Measurements from ENCODE around the gene WDR12. TPM values are rescaled to one million over a fixed set of nuclear protein-coding genes. Genes with fewer than 3 reads are reported as not detected.
"Not testable (repeated sequence)": the region's sequence is repeated elsewhere in the genome, so short reads cannot be mapped to it uniquely, and the experiment has no call there.

WDR12 gene
- total and polyA plus RNA-seq, 4 donors: 9.4 to 36.1 (median 16.3) TPM

DNA sequence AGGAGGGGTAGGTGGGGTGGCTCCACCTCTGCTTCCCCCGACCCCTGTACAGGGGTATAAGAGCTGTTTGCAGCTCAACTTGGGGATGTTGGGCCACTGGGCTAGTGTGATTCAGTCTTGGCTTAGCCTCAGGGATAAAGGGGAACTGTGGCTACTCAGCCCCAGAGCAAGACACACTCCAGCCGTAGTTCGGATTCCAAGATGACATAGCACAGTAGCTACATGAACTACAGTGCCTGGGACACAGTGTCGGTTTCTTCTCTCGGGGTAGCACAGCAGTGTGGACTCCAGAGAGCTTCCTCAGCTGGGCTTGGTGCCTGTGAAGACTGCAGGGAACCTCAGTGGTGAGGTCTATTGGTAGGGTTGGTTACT is 21.7 kb upstream of the WDR12 start:
- ATAC-seq (ENCODE audit: insufficient read depth, low FRiP score): no peak
- H3K36me3 ChIP-seq (ENCODE audit: control insufficient read depth in 4 of 4, insufficient read depth in 4 of 4, low read length in 4 of 4): peaks cover 0 to 5% (median 1%) of the 10 kb centered on the region in 4 donors
- DNase-seq: no peak
- TF ChIP-seq, protein P1, sequence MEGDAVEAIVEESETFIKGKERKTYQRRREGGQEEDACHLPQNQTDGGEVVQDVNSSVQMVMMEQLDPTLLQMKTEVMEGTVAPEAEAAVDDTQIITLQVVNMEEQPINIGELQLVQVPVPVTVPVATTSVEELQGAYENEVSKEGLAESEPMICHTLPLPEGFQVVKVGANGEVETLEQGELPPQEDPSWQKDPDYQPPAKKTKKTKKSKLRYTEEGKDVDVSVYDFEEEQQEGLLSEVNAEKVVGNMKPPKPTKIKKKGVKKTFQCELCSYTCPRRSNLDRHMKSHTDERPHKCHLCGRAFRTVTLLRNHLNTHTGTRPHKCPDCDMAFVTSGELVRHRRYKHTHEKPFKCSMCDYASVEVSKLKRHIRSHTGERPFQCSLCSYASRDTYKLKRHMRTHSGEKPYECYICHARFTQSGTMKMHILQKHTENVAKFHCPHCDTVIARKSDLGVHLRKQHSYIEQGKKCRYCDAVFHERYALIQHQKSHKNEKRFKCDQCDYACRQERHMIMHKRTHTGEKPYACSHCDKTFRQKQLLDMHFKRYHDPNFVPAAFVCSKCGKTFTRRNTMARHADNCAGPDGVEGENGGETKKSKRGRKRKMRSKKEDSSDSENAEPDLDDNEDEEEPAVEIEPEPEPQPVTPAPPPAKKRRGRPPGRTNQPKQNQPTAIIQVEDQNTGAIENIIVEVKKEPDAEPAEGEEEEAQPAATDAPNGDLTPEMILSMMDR (IDR thresholded peaks at IDR 0.05; ENCODE audit: control extremely low read depth, extremely low read depth): no peak
- H3K9me3 ChIP-seq (ENCODE audit: control insufficient read depth in 4 of 4, insufficient read depth in 3 of 4, low read length in 3 of 4): no peaks in the 10 kb centered on the region
- no peak overlapping the region for H3K27ac ChIP-seq (ENCODE audit: low read depth in 1 of 2, low read length in 1 of 2)
- H3K27me3 ChIP-seq (ENCODE audit: control insufficient read depth in 3 of 3, insufficient read depth in 3 of 3, low read length in 2 of 3): no peaks in the 10 kb centered on the region
- 85 to 93% methylated on average over 5 of the region's 5 CpGs for WGBS, 2 donors
- H3K4me1 ChIP-seq (ENCODE audit: control insufficient read depth in 5 of 5, insufficient read depth in 5 of 5, low read length in 5 of 5): no peaks in the 10 kb centered on the region
- H3K9ac ChIP-seq (ENCODE audit: insufficient read depth in 1 of 2, low read length in 2 of 2): no peak overlapping the region
- no peak overlapping the region for H3K4me3 ChIP-seq

DNA sequence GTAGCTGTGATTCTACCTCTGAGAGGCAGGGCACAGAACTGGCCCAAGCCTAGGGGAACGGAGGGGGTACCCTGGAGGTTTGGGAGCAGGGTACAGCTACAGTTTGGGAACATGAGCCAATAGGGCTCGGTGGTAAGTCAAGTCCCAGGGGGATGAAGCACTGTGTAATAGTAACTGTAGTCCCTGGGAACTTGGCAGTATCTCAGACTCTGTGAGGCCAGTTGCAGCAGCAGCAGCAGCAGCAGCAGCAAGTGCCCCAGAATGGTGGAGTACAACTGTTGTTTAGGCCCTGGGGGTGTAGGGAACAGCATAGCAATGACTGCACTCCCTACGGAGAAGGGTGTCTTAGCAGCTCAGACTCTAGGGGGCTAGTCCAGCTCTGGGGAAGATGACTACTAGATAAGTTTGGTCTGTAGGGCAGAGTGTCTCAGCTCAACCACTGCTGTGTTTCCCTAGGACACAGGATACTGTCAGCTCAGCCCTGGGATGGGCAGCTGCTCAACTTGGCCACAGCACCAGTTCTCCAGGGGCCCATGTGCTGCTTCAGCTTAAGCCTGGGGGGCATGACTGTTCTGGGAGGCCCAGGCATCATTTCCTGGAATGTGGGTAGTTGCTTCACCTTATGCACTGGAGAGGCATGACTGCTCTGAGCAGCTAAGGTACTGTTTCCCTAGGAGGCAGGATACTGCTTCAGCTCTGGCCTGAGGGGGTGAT is 21.1 kb upstream of the WDR12 start:
- Histone ChIP-seq H3K4me1 (ENCODE audit: control insufficient read depth in 5 of 5, insufficient read depth in 5 of 5, low read length in 5 of 5) (no peaks in the 10 kb centered on the region), H3K9ac (ENCODE audit: insufficient read depth in 1 of 2, low read length in 2 of 2) (no peak overlapping the region), H3K27ac (ENCODE audit: low read depth in 1 of 2, low read length in 1 of 2) (no peak overlapping the region), H3K27me3 (ENCODE audit: control insufficient read depth in 3 of 3, insufficient read depth in 3 of 3, low read length in 2 of 3) (no peaks in the 10 kb centered on the region), H3K4me3 (no peak overlapping the region), H3K36me3 (ENCODE audit: control insufficient read depth in 4 of 4, insufficient read depth in 4 of 4, low read length in 4 of 4) (peaks cover 0 to 8% (median 4%) of the 10 kb centered on the region in 4 donors), H3K9me3 (ENCODE audit: control insufficient read depth in 4 of 4, insufficient read depth in 3 of 4, low read length in 3 of 4) (no peaks in the 10 kb centered on the region)
- 91 to 98% methylated on average over 3 of the region's 3 CpGs for WGBS, 2 donors
- DNase-seq (no peak), ATAC-seq (ENCODE audit: insufficient read depth, low FRiP score) (no peak)
- TF ChIP-seq, protein P1 (IDR thresholded peaks at IDR 0.05; ENCODE audit: control extremely low read depth, extremely low read depth): no peak

DNA sequence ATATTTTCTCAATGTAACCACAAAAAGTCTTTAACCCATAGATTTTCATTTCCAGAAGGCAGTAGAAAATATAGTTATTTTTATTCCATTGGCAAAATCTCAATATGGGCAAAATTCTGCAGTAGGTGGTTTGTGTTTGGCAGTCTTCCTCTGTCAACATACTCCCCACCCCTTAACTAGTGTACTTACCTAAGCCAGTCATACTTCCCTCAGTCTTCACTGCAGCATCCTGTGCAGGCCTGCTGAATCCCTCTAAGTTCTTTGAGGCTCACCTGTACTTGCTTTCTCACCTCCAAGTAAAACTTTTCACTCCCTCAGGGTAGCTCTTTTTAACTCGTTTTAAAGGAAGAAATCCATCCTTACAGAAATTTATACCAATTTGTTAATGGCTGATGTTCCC is 7.4 kb upstream of the WDR12 start:
- no peak overlapping the region for H3K27ac ChIP-seq (ENCODE audit: low read depth in 1 of 2, low read length in 1 of 2)
- 91 to 92% methylated on average over 1 of the region's 1 CpG for WGBS, 2 donors
- TF ChIP-seq, protein P1 (IDR thresholded peaks at IDR 0.05; ENCODE audit: control extremely low read depth, extremely low read depth): no peak
- DNase-seq (no peak), ATAC-seq (ENCODE audit: insufficient read depth, low FRiP score) (no peak)
- peaks cover 8 to 17% (median 9%) of the 10 kb centered on the region in 4 donors for H3K36me3 ChIP-seq (ENCODE audit: control insufficient read depth in 4 of 4, insufficient read depth in 4 of 4, low read length in 4 of 4)
- H3K4me3 ChIP-seq: no peak overlapping the region
- no peaks in the 10 kb centered on the region for H3K27me3 ChIP-seq (ENCODE audit: control insufficient read depth in 3 of 3, insufficient read depth in 3 of 3, low read length in 2 of 3)
- H3K9me3 ChIP-seq (ENCODE audit: control insufficient read depth in 4 of 4, insufficient read depth in 3 of 4, low read length in 3 of 4): no peaks in the 10 kb centered on the region
- no peaks in the 10 kb centered on the region for H3K4me1 ChIP-seq (ENCODE audit: control insufficient read depth in 5 of 5, insufficient read depth in 5 of 5, low read length in 5 of 5)
- no peak overlapping the region for H3K9ac ChIP-seq (ENCODE audit: insufficient read depth in 1 of 2, low read length in 2 of 2)

DNA sequence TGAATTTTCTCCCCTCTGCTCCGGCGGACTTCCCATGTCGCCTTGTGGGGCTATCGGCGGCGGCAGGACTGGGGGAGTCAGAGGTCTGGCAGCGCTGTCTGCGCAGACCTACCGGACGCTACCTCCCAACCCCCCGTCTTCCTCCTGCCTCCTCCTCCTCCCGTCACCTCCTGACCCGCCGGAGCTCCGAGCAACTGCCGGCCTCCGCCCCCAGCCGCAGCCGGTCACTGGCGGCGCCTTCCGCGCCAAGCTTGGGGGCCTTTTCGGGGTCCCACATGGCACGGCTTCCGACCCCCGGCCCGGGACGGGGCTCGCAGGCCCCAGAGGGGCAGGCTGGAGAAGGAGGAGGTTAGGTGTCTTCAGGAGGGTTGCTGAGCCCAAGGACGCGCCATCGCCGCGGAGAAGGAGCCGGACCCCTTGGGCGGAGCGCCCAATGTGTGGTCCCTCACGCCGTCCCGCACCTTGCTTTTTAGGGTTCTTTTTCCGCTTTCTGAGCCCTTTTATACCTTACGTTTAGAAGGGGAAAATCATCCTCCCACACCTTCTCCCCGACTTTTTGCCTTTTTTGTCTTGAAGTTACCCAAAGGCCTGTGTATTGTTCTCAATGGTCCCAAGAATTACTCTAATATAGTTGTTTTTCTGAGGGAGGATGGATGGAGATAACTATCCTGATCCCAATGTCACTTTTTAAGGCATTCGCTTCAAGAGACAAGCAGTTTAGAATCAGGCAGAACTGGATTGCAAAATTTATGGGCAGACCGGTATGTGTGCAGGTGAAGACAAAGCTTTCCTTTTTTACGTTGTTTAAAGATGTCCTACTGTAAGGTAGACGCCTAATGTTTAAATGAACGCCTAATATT is 1.1 kb upstream of the WDR12 start:
- H3K27me3 ChIP-seq (ENCODE audit: control insufficient read depth in 3 of 3, insufficient read depth in 3 of 3, low read length in 2 of 3); H3K9me3 ChIP-seq (ENCODE audit: control insufficient read depth in 4 of 4, insufficient read depth in 3 of 4, low read length in 3 of 4); H3K36me3 ChIP-seq (ENCODE audit: control insufficient read depth in 4 of 4, insufficient read depth in 4 of 4, low read length in 4 of 4): not testable (repeated sequence)
- Histone ChIP-seq H3K4me1 (ENCODE audit: control insufficient read depth in 5 of 5, insufficient read depth in 5 of 5, low read length in 5 of 5) (peaks cover 0 to 11% (median 5%) of the 10 kb centered on the region in 5 donors), H3K27ac (ENCODE audit: low read depth in 1 of 2, low read length in 1 of 2) (peak overlapping the region; percentile 84 to 98), H3K4me3 (peak overlapping the region; percentile 50), H3K9ac (ENCODE audit: insufficient read depth in 1 of 2, low read length in 2 of 2) (peak overlapping the region in 1 of 2 donors; percentile 91)
- DNase-seq: peak in 2 of 3 donors; percentile 10 to 48
- peak; percentile 79 for ATAC-seq (ENCODE audit: insufficient read depth, low FRiP score)
- WGBS, 2 donors: 1 to 4% methylated on average over 8 to 23 of the region's 49 CpGs
